Hepatocyte (in vitro differentiated cells): Measurements from ENCODE around the gene ID1.
"Not testable (repeated sequence)": the region's sequence is repeated elsewhere in the genome, so short reads cannot be mapped to it uniquely, and the experiment has no call there.

Source experiments
- EZH2phosphoT487 ChIP-seq: fragments of 200-600 bp; sonication (generic); IDR thresholded peaks from one replicate; pipeline ENCODE4 v1.6.1; 2018; ENCODE audit warnings: antibody characterized with exemption, mild to moderate bottlenecking, low read depth, moderate library complexity; ENCODE audit not compliant: unreplicated experiment, severe bottlenecking
- TF ChIP-seq, protein P1 (sequence below): fragments of 200-600 bp; sonication (generic); IDR thresholded peaks from 2 replicates; pipeline ENCODE4 v1.5.1; 2016; ENCODE audit warnings: antibody characterized with exemption, mild to moderate bottlenecking; ENCODE audit not compliant: poor library complexity

DNA sequence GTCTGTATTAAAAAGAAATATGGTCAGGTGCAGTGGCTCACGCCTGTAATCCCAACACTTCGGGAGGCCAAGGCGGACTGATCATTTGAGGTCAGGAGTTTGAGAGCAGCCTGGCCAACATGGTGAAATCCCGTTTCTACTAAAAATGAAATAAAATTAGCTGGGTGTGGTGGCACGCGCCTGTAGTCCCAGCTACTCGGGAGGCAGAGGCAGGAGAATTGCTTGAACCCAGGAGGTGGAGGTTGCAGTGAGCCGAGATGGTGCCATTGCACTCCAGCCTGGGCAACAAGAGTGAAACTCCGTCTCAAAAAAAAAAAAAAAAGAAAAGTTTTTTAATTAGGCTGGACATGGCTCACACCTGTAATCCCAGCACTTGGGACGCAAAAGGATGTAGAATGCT is 30.1 kb upstream of the ID1 start:
- TF ChIP-seq EZH2phosphoT487, result not testable (repeated sequence)
- TF ChIP-seq, protein P1, sequence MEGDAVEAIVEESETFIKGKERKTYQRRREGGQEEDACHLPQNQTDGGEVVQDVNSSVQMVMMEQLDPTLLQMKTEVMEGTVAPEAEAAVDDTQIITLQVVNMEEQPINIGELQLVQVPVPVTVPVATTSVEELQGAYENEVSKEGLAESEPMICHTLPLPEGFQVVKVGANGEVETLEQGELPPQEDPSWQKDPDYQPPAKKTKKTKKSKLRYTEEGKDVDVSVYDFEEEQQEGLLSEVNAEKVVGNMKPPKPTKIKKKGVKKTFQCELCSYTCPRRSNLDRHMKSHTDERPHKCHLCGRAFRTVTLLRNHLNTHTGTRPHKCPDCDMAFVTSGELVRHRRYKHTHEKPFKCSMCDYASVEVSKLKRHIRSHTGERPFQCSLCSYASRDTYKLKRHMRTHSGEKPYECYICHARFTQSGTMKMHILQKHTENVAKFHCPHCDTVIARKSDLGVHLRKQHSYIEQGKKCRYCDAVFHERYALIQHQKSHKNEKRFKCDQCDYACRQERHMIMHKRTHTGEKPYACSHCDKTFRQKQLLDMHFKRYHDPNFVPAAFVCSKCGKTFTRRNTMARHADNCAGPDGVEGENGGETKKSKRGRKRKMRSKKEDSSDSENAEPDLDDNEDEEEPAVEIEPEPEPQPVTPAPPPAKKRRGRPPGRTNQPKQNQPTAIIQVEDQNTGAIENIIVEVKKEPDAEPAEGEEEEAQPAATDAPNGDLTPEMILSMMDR, result not testable (repeated sequence)
